ENCODE measurements around the gene ESYT1. TPM values are rescaled to one million over a fixed set of nuclear protein-coding genes. Genes with fewer than 3 reads are reported as not detected.

ESYT1 gene
- total RNA-seq, 4 donors from 2014 or later: 128 to 234 (median 167) TPM

- peaks cover 0 to 38% of the 10 kb centered on the region in 2 donors for H3K36me3 ChIP-seq
- no peaks in the 10 kb centered on the region for H3K9me3 ChIP-seq
- H3K4me1 ChIP-seq: peaks cover 3 to 64% (median 6%) of the 10 kb centered on the region in 3 donors
- no peak overlapping the region for H3K4me3 ChIP-seq
- no peaks in the 10 kb centered on the region for H3K27me3 ChIP-seq
- peak; percentile 34 for ATAC-seq
- TF ChIP-seq EP300 (IDR thresholded peaks at IDR 0.05): no peak
- peak; percentile 36 for TF ChIP-seq POLR2AphosphoS5 (IDR thresholded peaks at IDR 0.05)
- H3K27ac ChIP-seq: peak overlapping the region in 3 of 4 donors; percentile 51 to 58 (median 52)
- 26 to 42% methylated on average over 5 to 10 of the region's 13 CpGs for WGBS, 2 donors (ENCODE audit: low coverage in 1 of 2)
Measured at GRCh38 chr12:56146492-56147460, 18.7 kb downstream of the ESYT1 start.

DNA sequence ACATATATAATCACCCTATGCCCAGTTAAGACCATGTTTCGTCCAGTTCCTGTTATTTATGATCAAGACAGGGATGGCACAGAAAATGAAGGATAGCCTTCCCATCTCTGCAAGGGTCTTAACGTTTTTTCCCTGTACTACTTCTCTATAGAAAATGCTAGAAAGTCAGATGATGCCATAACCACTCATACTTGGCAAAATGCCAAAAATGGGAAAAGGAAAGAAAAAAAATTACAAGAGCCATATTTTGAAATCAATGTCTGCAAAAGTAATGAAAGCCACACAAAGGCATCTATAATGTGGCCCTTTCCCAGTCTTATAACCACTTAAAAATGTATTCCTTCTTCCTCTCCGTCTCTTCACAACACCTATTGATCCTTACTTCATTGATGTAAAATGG is 22.5 kb downstream of the ESYT1 start:
- peaks cover 3 to 49% (median 13%) of the 10 kb centered on the region in 3 donors for H3K4me1 ChIP-seq
- ATAC-seq: no peak
- H3K36me3 ChIP-seq: no peaks in the 10 kb centered on the region
- no peak overlapping the region for H3K4me3 ChIP-seq
- TF ChIP-seq CTCF (IDR thresholded peaks at IDR 0.05) (no peak), EP300 (IDR thresholded peaks at IDR 0.05) (no peak), POLR2AphosphoS5 (IDR thresholded peaks at IDR 0.05) (no peak), POLR2A (IDR thresholded peaks at IDR 0.05) (no peak)
- no peaks in the 10 kb centered on the region for H3K27me3 ChIP-seq
- H3K9me3 ChIP-seq: no peaks in the 10 kb centered on the region
- 58 to 59% methylated on average over 3 of the region's 3 CpGs for WGBS, 2 donors (ENCODE audit: low coverage in 1 of 2)
- H3K27ac ChIP-seq: no peak overlapping the region

- TF ChIP-seq EP300 (IDR thresholded peaks at IDR 0.05) (no peak), POLR2A (IDR thresholded peaks at IDR 0.05) (no peak), CTCF (IDR thresholded peaks at IDR 0.05) (peak in 2 of 4 experiments; percentile 34 to 54), POLR2AphosphoS5 (IDR thresholded peaks at IDR 0.05) (no peak)
- no peaks in the 10 kb centered on the region for H3K9me3 ChIP-seq
- peak overlapping the region; percentile 60 to 85 for H3K4me3 ChIP-seq
- H3K27ac ChIP-seq: peak overlapping the region; percentile 85 to 92 (median 90)
- 7 to 12% methylated on average over 2 to 11 of the region's 12 CpGs for WGBS, 2 donors (ENCODE audit: low coverage in 1 of 2)
- no peaks in the 10 kb centered on the region for H3K36me3 ChIP-seq
- H3K4me1 ChIP-seq: peaks cover 3 to 48% (median 13%) of the 10 kb centered on the region in 3 donors
- H3K27me3 ChIP-seq: no peaks in the 10 kb centered on the region
- no peak for ATAC-seq
Measured at GRCh38 chr12:56151672-56152131, 23.6 kb downstream of the ESYT1 start.

- Histone ChIP-seq H3K4me1 (peaks cover 3 to 48% (median 13%) of the 10 kb centered on the region in 3 donors), H3K27ac (peak within 1 kb of the TSS; percentile 85 to 92 (median 90)), H3K9me3 (no peaks in the 10 kb centered on the region), H3K36me3 (no peaks in the 10 kb centered on the region), H3K4me3 (peak within 1 kb of the TSS; percentile 60 to 85), H3K27me3 (no peaks in the 10 kb centered on the region)
- peak; percentile 84 for TF ChIP-seq POLR2AphosphoS5 (IDR thresholded peaks at IDR 0.05)
- TF ChIP-seq EP300 (IDR thresholded peaks at IDR 0.05): no peak
- peak in 1 of 2 donors; percentile 39 for TF ChIP-seq POLR2A (IDR thresholded peaks at IDR 0.05)
- WGBS, 2 donors (ENCODE audit: low coverage in 1 of 2): 0% methylated on average over 10 to 13 of the region's 37 CpGs
- peak; percentile 97 for ATAC-seq
Measured at GRCh38 chr12:56152132-56152755, 24.2 kb downstream of the ESYT1 start, which contains the start of gene MYL6B. TSS of gene MYL6B (plus strand) at chr12:56152587. CDS start at chr12:56153919, 1,332 bp downstream.

DNA sequence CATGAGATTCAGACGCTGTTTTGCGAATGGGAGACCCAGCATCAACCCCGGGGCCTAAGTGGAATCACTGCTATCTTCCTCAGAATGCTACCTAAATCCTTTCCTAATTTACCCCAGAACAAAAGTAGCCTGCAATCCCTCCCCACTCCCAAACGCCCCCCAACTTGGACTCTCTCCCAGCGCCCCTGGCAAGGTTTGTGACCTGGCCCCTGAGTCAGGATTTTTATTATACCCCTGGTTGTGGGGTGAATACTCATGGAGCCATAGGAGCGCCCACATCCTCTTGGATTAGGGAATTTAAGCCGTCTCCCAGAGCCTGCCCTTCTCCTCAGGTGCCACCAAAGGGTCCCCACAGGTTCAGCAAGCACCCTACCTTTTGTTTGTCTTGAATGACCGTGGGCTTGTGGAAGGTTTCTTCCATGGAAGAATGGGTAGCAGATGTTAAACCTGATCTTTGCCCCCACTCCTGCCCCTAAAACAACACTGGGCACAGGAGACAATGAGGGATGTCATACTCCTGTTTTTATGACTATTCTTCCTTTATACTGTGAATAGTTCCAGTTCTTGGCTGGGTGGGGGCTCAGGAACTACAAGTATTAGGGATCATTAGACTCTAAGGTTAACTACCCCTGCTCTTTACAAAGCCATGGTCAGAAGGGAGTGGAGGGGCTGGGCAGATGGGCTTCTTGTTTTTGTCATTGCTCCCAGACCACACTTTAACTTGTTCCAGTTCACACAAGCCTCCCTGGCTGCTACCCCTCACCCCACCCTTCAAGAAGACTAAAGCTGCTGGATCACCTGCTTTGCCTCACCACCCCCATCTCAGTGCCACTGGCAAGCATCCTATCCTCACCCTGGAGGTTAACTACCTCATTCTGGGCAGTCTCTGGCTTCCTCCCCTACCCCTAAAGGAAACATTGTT is 24.9 kb downstream of the ESYT1 start:
- TF ChIP-seq POLR2AphosphoS5 (IDR thresholded peaks at IDR 0.05) (no peak), POLR2A (IDR thresholded peaks at IDR 0.05) (no peak), CTCF (IDR thresholded peaks at IDR 0.05) (no peak), EP300 (IDR thresholded peaks at IDR 0.05) (no peak)
- ATAC-seq: no peak
- 5 to 33% methylated on average over 1 to 4 of the region's 8 CpGs for WGBS, 2 donors (ENCODE audit: low coverage in 1 of 2)

More for the DNA sequence above, 24.9 kb downstream of the ESYT1 start:
- no peaks in the 10 kb centered on the region for H3K27me3 ChIP-seq
- no peaks in the 10 kb centered on the region for H3K9me3 ChIP-seq
- H3K4me3 ChIP-seq: peak overlapping the region; percentile 60 to 85
- peak overlapping the region in 3 of 4 donors; percentile 85 to 92 (median 91) for H3K27ac ChIP-seq
- no peaks in the 10 kb centered on the region for H3K36me3 ChIP-seq
- H3K4me1 ChIP-seq: peaks cover 3 to 49% (median 13%) of the 10 kb centered on the region in 3 donors
